NK-92 (cell line): ENCODE results near the gene HDAC4.

Experiments
- DNase-seq: peaks from one replicate; lab custom pipeline; 2025; ENCODE audit not compliant: unreplicated experiment; lab: John Stamatoyannopoulos, UW

HDAC4 gene

GRCh38 chr2:239102266-239102665, 298.6 kb downstream of the HDAC4 start:
- no peak for DNase-seq

GRCh38 chr2:239101807-239102206, 299.0 kb downstream of the HDAC4 start:
- no peak for DNase-seq

GRCh38 chr2:239101071-239101470, 299.7 kb downstream of the HDAC4 start:
- no peak for DNase-seq

- no peak for DNase-seq
These were observed 301.3 kb downstream of the HDAC4 start for GRCh38 chr2:239099474-239099873.

GRCh38 chr2:239098288-239098970, 302.4 kb downstream of the HDAC4 start:
- DNase-seq: no peak

- no peak for DNase-seq
These were observed 303.5 kb downstream of the HDAC4 start for GRCh38 chr2:239097428-239097696.

GRCh38 chr2:239096676-239097427, 304.0 kb downstream of the HDAC4 start:
- DNase-seq: no peak

- no peak for DNase-seq
These were observed 305.2 kb downstream of the HDAC4 start for GRCh38 chr2:239095460-239096081.

GRCh38 chr2:239094867-239095266, 306.0 kb downstream of the HDAC4 start:
- no peak for DNase-seq

- DNase-seq: no peak
These were observed 306.9 kb downstream of the HDAC4 start for GRCh38 chr2:239093952-239094351.

- DNase-seq: no peak
These were observed 307.3 kb downstream of the HDAC4 start for GRCh38 chr2:239093542-239093941.

- no peak for DNase-seq
These were observed 308.1 kb downstream of the HDAC4 start for GRCh38 chr2:239092571-239093294.

- no peak for DNase-seq
These were observed 310.9 kb downstream of the HDAC4 start for GRCh38 chr2:239089884-239090283.

- DNase-seq: no peak
These were observed 313.6 kb downstream of the HDAC4 start for GRCh38 chr2:239087046-239087710.

- no peak for DNase-seq
These were observed 314.3 kb downstream of the HDAC4 start for GRCh38 chr2:239086325-239087020.

- DNase-seq: no peak
These were observed 315.4 kb downstream of the HDAC4 start for GRCh38 chr2:239085201-239085992.

- no peak for DNase-seq
These were observed 316.8 kb downstream of the HDAC4 start for GRCh38 chr2:239084007-239084406.

- DNase-seq: no peak
These were observed 318.4 kb downstream of the HDAC4 start for GRCh38 chr2:239082425-239082824.

GRCh38 chr2:239081622-239082021, 319.2 kb downstream of the HDAC4 start:
- no peak for DNase-seq

- no peak for DNase-seq
These were observed 319.8 kb downstream of the HDAC4 start for GRCh38 chr2:239081046-239081445.
